Esophagus muscularis mucosa (tissue), 4 donors: Measurements from ENCODE around the gene C1orf21. TPM values are rescaled to one million over a fixed set of nuclear protein-coding genes. Genes with fewer than 3 reads are reported as not detected.

Experiments
- DNase-seq: peaks from one replicate; pipeline ENCODE4 v3.0.0-alpha.2; 2017; ENCODE audit errors: extremely low spot score
- H3K27ac ChIP-seq, 4 donors: fragments of 200-600 bp; sonication (generic); replicated peaks in 1 of 4; 1 replicate in 3 of 4; 2 replicates in 1 of 4; pipeline ENCODE4 v1.5.1; 2016 to 2019; ENCODE audit warnings: mild to moderate bottlenecking in 1 of 4
- H3K27me3 ChIP-seq, 4 donors: fragments of 200-600 bp; sonication (generic); one replicate each; pipeline versions ENCODE4 v1.5.1 to v1.6.0; 2016 to 2019
- H3K36me3 ChIP-seq, 4 donors: fragments of 200-600 bp; sonication (generic); one replicate each; pipeline ENCODE4 v1.5.1; 2016 to 2019
- H3K4me1 ChIP-seq, 4 donors: fragments of 200-600 bp; sonication (generic); one replicate each; pipeline ENCODE4 v1.5.1; 2016 to 2019
- H3K4me3 ChIP-seq, 4 donors: fragments of 200-600 bp; sonication (generic); 1 replicate in 2 of 4; 2 replicates in 2 of 4; pipeline ENCODE4 v1.5.1; 2016 to 2019; ENCODE audit warnings: mild to moderate bottlenecking in 4 of 4, moderate library complexity in 1 of 4
- H3K9me3 ChIP-seq, 4 donors: fragments of 200-600 bp; sonication (generic); 1 replicate in 3 of 4; 2 replicates in 1 of 4; pipeline ENCODE4 v1.5.1; 2016 to 2019
- CTCF ChIP-seq, 3 experiments: fragments of 200-600 bp in 2 of 3; fragments of 450-650 bp in 1 of 3; sonication (generic) in 2 of 3; IDR thresholded peaks; one replicate each; pipeline ENCODE4 v1.5.1; 2017 to 2019; ENCODE audit warnings: antibody characterized with exemption in 3 of 3, mild to moderate bottlenecking in 2 of 3, moderate library complexity in 1 of 3
- EP300 ChIP-seq: sonication (generic); formaldehyde crosslinking; IDR thresholded peaks from one replicate; pipeline ENCODE4 v1.6.1; 2017; ENCODE audit warnings: antibody characterized with exemption
- POLR2A ChIP-seq: fragments of 450-650 bp; IDR thresholded peaks from one replicate; pipeline ENCODE4 v1.6.1; 2017; ENCODE audit warnings: antibody characterized with exemption, moderate library complexity, mild to moderate bottlenecking, low read depth
- POLR2AphosphoS5 ChIP-seq, 2 donors: sonication (generic); formaldehyde crosslinking; IDR thresholded peaks; one replicate each; pipeline ENCODE4 v1.6.1; 2017; ENCODE audit warnings: antibody characterized with exemption in 2 of 2
- WGBS: methylation state at CpG from one replicate; pipeline ENCODE4 v1.1.5; 2018; 5-methylcytosine and 5-hydroxymethylcytosine counted together
- intact Hi-C: fragments of 100-400 bp; cut with DNase I; formaldehyde crosslinking; loops from one replicate; pipeline ENCODE4 v1.15.1; 2023
- total RNA-seq, 4 donors: library from RNA; depleted of rRNA; stranded (reverse); fragments of >200 nt; gene quantifications; one replicate each; pipeline versions ENCODE4 v1.1.0 to v1.2.1, GENCODE V29; 2016

Gene C1orf21
- total RNA-seq, 4 donors from 2014 or later, result 39.5 to 91.7 (median 58.8) TPM

DNA sequence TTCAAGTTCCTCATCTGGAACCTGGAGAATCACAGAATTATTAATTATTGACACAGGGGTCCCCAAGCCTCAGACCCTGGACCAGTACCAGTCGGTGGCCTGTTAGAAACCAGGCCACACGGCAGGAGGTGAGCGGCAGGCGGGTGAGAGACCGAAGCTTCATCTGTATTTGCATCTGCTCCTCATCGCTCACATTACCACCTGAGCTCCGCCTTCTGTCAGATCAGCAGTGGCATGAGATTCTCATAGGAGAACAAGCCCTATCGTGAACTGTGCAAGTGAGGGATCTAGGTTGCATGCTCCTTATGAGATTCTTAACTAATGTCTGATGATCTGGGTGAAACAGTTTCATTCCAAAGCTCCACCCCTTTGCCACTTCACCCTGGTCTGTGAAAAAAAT, 125.9 kb downstream of the C1orf21 start:
- Histone ChIP-seq H3K4me1 (peaks cover 22 to 47% (median 42%) of the 10 kb centered on the region in 4 donors), H3K9me3 (no peaks in the 10 kb centered on the region), H3K27ac (no peak overlapping the region), H3K27me3 (no peaks in the 10 kb centered on the region), H3K36me3 (peaks cover 0 to 12% (median 0%) of the 10 kb centered on the region in 4 donors), H3K4me3 (no peak overlapping the region)
- TF ChIP-seq POLR2A (no peak), POLR2AphosphoS5 (IDR thresholded peaks at IDR 0.05) (no peak), CTCF (IDR thresholded peaks at IDR 0.05) (no peak), EP300 (no peak)
- intact Hi-C loops, result no loop called here
- DNase-seq, result no peak
- 91% methylated on average over 8 of the region's 8 CpGs for WGBS

- H3K4me1 ChIP-seq, result peaks cover 20 to 47% (median 38%) of the 10 kb centered on the region in 4 donors
- no peaks in the 10 kb centered on the region for H3K27me3 ChIP-seq
- H3K4me3 ChIP-seq, result no peak overlapping the region
- intact Hi-C loops, result no loop called here
- 80% methylated on average over 3 of the region's 3 CpGs for WGBS
- peak overlapping the region in 1 of 4 donors; percentile 40 for H3K27ac ChIP-seq
- H3K9me3 ChIP-seq, result no peaks in the 10 kb centered on the region
- TF ChIP-seq POLR2A (no peak), POLR2AphosphoS5 (IDR thresholded peaks at IDR 0.05) (no peak), CTCF (IDR thresholded peaks at IDR 0.05) (no peak), EP300 (no peak)
- peaks cover 0 to 12% (median 0%) of the 10 kb centered on the region in 4 donors for H3K36me3 ChIP-seq
- no peak for DNase-seq
These were observed 126.6 kb downstream of the C1orf21 start for GRCh38 chr1:184513421-184513820.

- WGBS, result 76% methylated on average over 4 of the region's 4 CpGs
- H3K4me3 ChIP-seq, result no peak overlapping the region
- intact Hi-C loops, result no loop called here
- H3K4me1 ChIP-seq, result peaks cover 17 to 47% (median 36%) of the 10 kb centered on the region in 4 donors
- H3K9me3 ChIP-seq, result no peaks in the 10 kb centered on the region
- no peaks in the 10 kb centered on the region for H3K27me3 ChIP-seq
- peaks cover 0 to 12% (median 0%) of the 10 kb centered on the region in 4 donors for H3K36me3 ChIP-seq
- TF ChIP-seq POLR2AphosphoS5 (IDR thresholded peaks at IDR 0.05) (peak; percentile 32 to 50), POLR2A (no peak), EP300 (no peak), CTCF (IDR thresholded peaks at IDR 0.05) (no peak)
- DNase-seq, result no peak
- H3K27ac ChIP-seq, result peak overlapping the region in 2 of 4 donors; percentile 40 to 50
These were observed 127.1 kb downstream of the C1orf21 start for GRCh38 chr1:184513966-184514365.

GRCh38 chr1:184514447-184514846, 127.6 kb downstream of the C1orf21 start:
- H3K9me3 ChIP-seq, result no peaks in the 10 kb centered on the region
- H3K27me3 ChIP-seq, result no peaks in the 10 kb centered on the region
- TF ChIP-seq POLR2AphosphoS5 (IDR thresholded peaks at IDR 0.05) (no peak), EP300 (no peak), CTCF (IDR thresholded peaks at IDR 0.05) (no peak), POLR2A (no peak)
- H3K36me3 ChIP-seq, result peaks cover 0 to 12% (median 0%) of the 10 kb centered on the region in 4 donors
- intact Hi-C loops, result no loop called here
- no peak for DNase-seq
- H3K4me1 ChIP-seq, result peaks cover 17 to 47% (median 35%) of the 10 kb centered on the region in 4 donors
- no peak overlapping the region for H3K4me3 ChIP-seq
- WGBS, result 94% methylated on average over 2 of the region's 2 CpGs
- H3K27ac ChIP-seq, result no peak overlapping the region

DNA sequence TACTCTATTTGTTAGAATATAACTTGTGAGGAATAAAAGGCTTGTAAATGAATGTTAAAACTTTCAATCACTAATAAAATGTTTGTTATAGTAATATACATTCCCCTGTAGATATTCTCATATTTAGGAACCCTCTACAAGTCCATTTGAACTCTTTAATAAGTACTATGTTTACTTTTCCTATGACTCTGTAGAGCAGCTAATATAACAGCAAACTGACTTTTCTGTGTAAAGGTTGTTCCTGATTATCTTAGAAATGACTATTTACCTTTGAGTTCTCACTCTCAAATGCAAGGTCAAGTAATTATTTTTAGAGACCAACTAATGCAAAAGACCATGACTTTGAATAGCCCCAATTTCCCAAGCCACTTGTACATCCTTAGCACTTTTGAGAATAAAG, 130.3 kb downstream of the C1orf21 start:
- Histone ChIP-seq H3K36me3 (peaks cover 0 to 5% (median 0%) of the 10 kb centered on the region in 4 donors), H3K27me3 (no peaks in the 10 kb centered on the region), H3K4me3 (no peak overlapping the region), H3K4me1 (peaks cover 17 to 51% (median 38%) of the 10 kb centered on the region in 4 donors), H3K27ac (no peak overlapping the region), H3K9me3 (no peaks in the 10 kb centered on the region)
- no peak for DNase-seq
- intact Hi-C loops, result no loop called here
- TF ChIP-seq CTCF (IDR thresholded peaks at IDR 0.05), result no peak
- no peak for TF ChIP-seq POLR2A
- TF ChIP-seq POLR2AphosphoS5 (IDR thresholded peaks at IDR 0.05), result no peak
- TF ChIP-seq EP300, result no peak
